Left lung (tissue), 10 donors: ENCODE measurements around the gene TRAF3IP1. TPM values are rescaled to one million over a fixed set of nuclear protein-coding genes. Genes with fewer than 3 reads are reported as not detected.

ENCODE experiments used
- ATAC-seq: fragments of 200-7000 bp; cut with Tn5 transposase; one replicate; pipeline ENCODE4 v1.9.1; 2020; ENCODE audit warnings: moderate library complexity
- DNase-seq, 4 donors: peaks; one replicate each; pipeline ENCODE4 v3.0.0-alpha.2; 2013 to 2020
- H3K27ac ChIP-seq, 2 donors: fragments of 200-600 bp; sonication (generic) in 1 of 2; one replicate each; pipeline versions ENCODE4 v1.5.0 to v1.8.0; 2020 to 2021
- H3K27me3 ChIP-seq, 2 donors: fragments of 200-600 bp; sonication (generic) in 1 of 2; one replicate each; pipeline versions ENCODE4 v1.5.0 to v1.8.0; 2020 to 2021
- H3K36me3 ChIP-seq, 2 donors: fragments of 200-600 bp; sonication (generic) in 1 of 2; one replicate each; pipeline versions ENCODE4 v1.5.0 to v1.8.0; 2020 to 2021
- H3K4me1 ChIP-seq, 2 donors: fragments of 200-600 bp; one replicate each; pipeline ENCODE4 v1.8.0; 2021
- H3K4me3 ChIP-seq, 2 donors: fragments of 200-600 bp; sonication (generic) in 1 of 2; one replicate each; pipeline versions ENCODE4 v1.5.0 to v1.8.0; 2020 to 2021; ENCODE audit warnings: mild to moderate bottlenecking in 1 of 2
- H3K9me3 ChIP-seq, 2 donors: fragments of 200-600 bp; sonication (generic) in 1 of 2; one replicate each; pipeline versions ENCODE4 v1.5.0 to v1.8.0; 2020 to 2021
- CTCF ChIP-seq, 2 donors: fragments of 200-600 bp; sonication (generic) in 1 of 2; IDR thresholded peaks; one replicate each; pipeline versions ENCODE4 v1.5.0 to v1.8.0; 2021; ENCODE audit warnings: antibody characterized with exemption in 2 of 2
- intact Hi-C, 2 donors: fragments of 100-400 bp; cut with DNase I; formaldehyde crosslinking; loops; one replicate each; pipeline versions ENCODE4 v1.11.2 to v1.14.2; 2022
- polyA plus RNA-seq, 6 donors: library from polyadenylated mRNA; unstranded; fragments of 120-200 nt; gene quantifications; one replicate each; pipeline ENCODE4 v1.2.1, GENCODE V29; 2013; ENCODE audit not compliant: insufficient read length in 6 of 6
- total RNA-seq, 2 donors: library from RNA; stranded (reverse); fragmentation: NEBNext Ultra II Directional; extraction: Animal tissue kit (Norgen Biotek cat#: 25700); gene quantifications; one replicate each; pipeline ENCODE4 v1.2.1, GENCODE V29; 2021
- donor health status: DM: no; HTN: yes; CAD: no.
- donor health status: DM: no; HTN: no; CAD: no.

TRAF3IP1 gene
- total and polyA plus RNA-seq, 8 donors = 11.6 to 22.6 (median 19.7) TPM

GRCh38 chr2:238351315-238351714, 31.0 kb downstream of the TRAF3IP1 start:
- Histone ChIP-seq H3K36me3 (peaks cover 0 to 52% of the 10 kb centered on the region in 2 donors), H3K9me3 (no peaks in the 10 kb centered on the region), H3K4me1 (no peaks in the 10 kb centered on the region), H3K27me3 (no peaks in the 10 kb centered on the region), H3K27ac (no peak overlapping the region), H3K4me3 (no peak overlapping the region)
- ATAC-seq (no peak), DNase-seq (peak in 1 of 4 donors; percentile 62)
- intact Hi-C loops = no loop called here
- no peak for TF ChIP-seq CTCF (IDR thresholded peaks at IDR 0.05)

- Histone ChIP-seq H3K36me3 (peaks cover 0 to 50% of the 10 kb centered on the region in 2 donors), H3K9me3 (no peaks in the 10 kb centered on the region), H3K4me3 (no peak overlapping the region), H3K27me3 (no peaks in the 10 kb centered on the region), H3K4me1 (no peaks in the 10 kb centered on the region), H3K27ac (no peak overlapping the region)
- no peak for TF ChIP-seq CTCF (IDR thresholded peaks at IDR 0.05)
- DNase-seq = peak in 1 of 4 donors; percentile 59
- ATAC-seq = no peak
- intact Hi-C loops = no loop called here
Measured at GRCh38 chr2:238352361-238352760, 32.0 kb downstream of the TRAF3IP1 start.

- no peak for TF ChIP-seq CTCF (IDR thresholded peaks at IDR 0.05)
Measured at GRCh38 chr2:238358769-238359168, 38.5 kb downstream of the TRAF3IP1 start.

GRCh38 chr2:238359403-238359802, 39.1 kb downstream of the TRAF3IP1 start:
- no peaks in the 10 kb centered on the region for H3K9me3 ChIP-seq
- H3K27ac ChIP-seq = no peak overlapping the region
- DNase-seq (no peak), ATAC-seq (no peak)
- no peaks in the 10 kb centered on the region for H3K4me1 ChIP-seq
- H3K4me3 ChIP-seq = no peak overlapping the region
- peaks cover 0 to 9% of the 10 kb centered on the region in 2 donors for H3K36me3 ChIP-seq
- H3K27me3 ChIP-seq = no peaks in the 10 kb centered on the region
- no peak for TF ChIP-seq CTCF (IDR thresholded peaks at IDR 0.05)
- intact Hi-C loops = no loop called here

More at GRCh38 chr2:238358769-238359168, 38.5 kb downstream of the TRAF3IP1 start:
- peaks cover 0 to 15% of the 10 kb centered on the region in 2 donors for H3K36me3 ChIP-seq
- H3K4me1 ChIP-seq = no peaks in the 10 kb centered on the region
- H3K9me3 ChIP-seq = no peaks in the 10 kb centered on the region
- intact Hi-C loops = no loop called here
- ATAC-seq = no peak
- H3K27ac ChIP-seq = no peak overlapping the region
- H3K27me3 ChIP-seq = no peaks in the 10 kb centered on the region
- no peak overlapping the region for H3K4me3 ChIP-seq
- DNase-seq = no peak

- Histone ChIP-seq H3K9me3 (no peaks in the 10 kb centered on the region), H3K36me3 (peaks cover 0 to 5% of the 10 kb centered on the region in 2 donors), H3K27ac (no peak overlapping the region), H3K27me3 (no peaks in the 10 kb centered on the region), H3K4me1 (no peaks in the 10 kb centered on the region), H3K4me3 (no peak overlapping the region)
- peak in 1 of 4 donors; percentile 49 for DNase-seq
- no peak for TF ChIP-seq CTCF (IDR thresholded peaks at IDR 0.05)
- no peak for ATAC-seq
- intact Hi-C loops = no loop called here
Measured at GRCh38 chr2:238361877-238362276, 41.6 kb downstream of the TRAF3IP1 start.
